Measurements from ENCODE around the gene CD72.
"Not testable (repeated sequence)": the region's sequence is repeated elsewhere in the genome, so short reads cannot be mapped to it uniquely, and the experiment has no call there.

CD72 gene

DNA sequence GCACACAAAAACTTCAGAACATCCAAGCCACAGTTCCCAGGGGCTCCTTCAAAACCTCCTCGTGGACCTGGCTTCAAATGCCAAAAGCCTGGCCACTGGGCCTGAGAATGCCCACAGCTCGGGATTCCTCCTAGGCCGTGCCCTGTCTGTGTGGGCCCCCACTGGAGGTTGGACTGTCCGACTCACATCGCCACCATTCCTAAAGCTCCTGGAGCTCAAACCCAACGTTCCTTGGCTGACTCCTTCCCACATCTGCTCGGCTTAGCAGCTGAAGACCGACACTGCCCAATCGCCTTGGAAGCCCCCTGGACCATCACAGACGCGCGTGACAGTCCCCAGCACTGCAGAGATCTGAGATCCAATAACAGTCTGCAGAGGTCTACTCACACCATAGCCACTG is 24.8 kb upstream of the CD72 start:
- peaks cover 40 to 44% of the 10 kb centered on the region in 2 donors for H3K4me1 Mint-ChIP-seq (ENCODE audit: low read depth in 2 of 2)
- ATAC-seq (replicated peaks) (no peak), DNase-seq (no peak)
- peaks cover 30% of the 10 kb centered on the region for H3K36me3 Mint-ChIP-seq (ENCODE audit: insufficient read depth)
- H3K27me3 Mint-ChIP-seq, result no peaks in the 10 kb centered on the region
- no peak overlapping the region for H3K4me3 Mint-ChIP-seq
- H3K9me3 Mint-ChIP-seq, result no peaks in the 10 kb centered on the region
- no peak overlapping the region for H3K27ac Mint-ChIP-seq

DNA sequence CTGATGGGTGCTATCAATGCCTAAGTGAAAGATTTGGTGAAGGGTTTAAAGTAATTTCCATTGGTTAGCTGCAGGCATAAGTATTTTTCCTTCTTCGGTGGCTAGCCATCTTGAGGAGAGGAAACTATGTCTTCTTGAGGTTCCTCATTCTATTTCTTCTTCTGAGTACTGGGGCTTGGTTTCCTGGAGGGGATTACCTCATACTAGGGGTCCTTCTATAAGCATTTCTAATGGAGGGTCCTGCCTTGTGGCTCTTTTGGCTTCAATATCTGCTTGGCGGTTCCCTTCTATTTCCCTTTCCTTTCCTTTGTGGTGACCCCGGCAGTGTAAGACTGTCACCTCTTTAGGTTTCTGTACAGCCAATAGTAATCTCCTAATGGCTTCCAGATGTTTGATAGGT is 23.3 kb upstream of the CD72 start:
- peaks cover 14% of the 10 kb centered on the region for H3K36me3 Mint-ChIP-seq (ENCODE audit: insufficient read depth)
- H3K27ac Mint-ChIP-seq, result peak overlapping the region in 1 of 2 donors; percentile 55
- not testable (repeated sequence) for DNase-seq; H3K27me3 Mint-ChIP-seq; H3K9me3 Mint-ChIP-seq; ATAC-seq (replicated peaks); H3K4me3 Mint-ChIP-seq
- peaks cover 46 to 48% of the 10 kb centered on the region in 2 donors for H3K4me1 Mint-ChIP-seq (ENCODE audit: low read depth in 2 of 2)

DNA sequence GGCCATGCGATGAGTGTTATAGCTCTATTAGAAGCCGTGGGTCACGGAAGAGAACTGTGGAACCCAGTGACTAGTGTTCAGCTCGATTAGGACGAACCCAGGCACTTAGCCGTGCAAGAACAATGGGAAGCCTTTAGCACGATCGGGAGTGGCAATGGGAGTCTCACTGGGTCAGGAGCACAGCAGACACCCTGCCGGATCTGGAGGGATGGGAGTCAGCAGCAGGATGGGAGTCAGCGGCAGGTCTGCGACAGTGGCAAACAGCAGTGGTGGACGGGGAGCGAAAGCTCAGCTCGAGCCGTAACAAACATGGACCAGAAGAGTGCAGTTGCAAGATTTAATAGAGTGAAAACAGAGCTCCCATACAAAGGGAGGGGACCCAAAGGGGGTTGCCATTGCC is 22.2 kb upstream of the CD72 start:
- H3K4me3 Mint-ChIP-seq; H3K27ac Mint-ChIP-seq; H3K36me3 Mint-ChIP-seq (ENCODE audit: insufficient read depth); DNase-seq; ATAC-seq (replicated peaks); H3K9me3 Mint-ChIP-seq; H3K27me3 Mint-ChIP-seq: not testable (repeated sequence)
- H3K4me1 Mint-ChIP-seq (ENCODE audit: low read depth in 2 of 2), result peaks cover 47 to 49% of the 10 kb centered on the region in 2 donors

DNA sequence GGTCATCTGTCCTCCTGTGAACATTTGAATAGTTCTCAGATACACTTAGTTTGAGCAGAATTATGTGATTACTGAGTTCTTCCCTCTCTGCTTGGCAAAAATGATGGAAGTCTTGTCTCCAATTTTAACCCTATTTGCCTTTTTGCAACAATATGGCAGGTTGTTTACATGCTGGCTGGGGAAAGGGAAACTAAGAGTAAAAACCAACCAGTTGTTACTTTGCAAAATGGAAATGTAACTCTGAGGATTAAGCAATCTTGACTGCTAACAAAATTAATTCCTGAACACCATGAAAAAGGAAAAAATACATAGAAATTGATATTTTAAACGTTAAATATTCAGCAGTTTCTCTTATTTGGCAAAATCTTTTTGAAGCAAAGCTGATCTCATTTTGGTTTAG is 21.4 kb upstream of the CD72 start:
- Mint-ChIP-seq H3K9me3 (no peaks in the 10 kb centered on the region), H3K27ac (peak overlapping the region; percentile 89 to 92), H3K27me3 (no peaks in the 10 kb centered on the region), H3K4me3 (peak overlapping the region; percentile 21 to 54), H3K4me1 (ENCODE audit: low read depth in 2 of 2) (peaks cover 50 to 57% of the 10 kb centered on the region in 2 donors), H3K36me3 (ENCODE audit: insufficient read depth) (peaks cover 6% of the 10 kb centered on the region)
- DNase-seq (no peak), ATAC-seq (replicated peaks) (no peak)

DNA sequence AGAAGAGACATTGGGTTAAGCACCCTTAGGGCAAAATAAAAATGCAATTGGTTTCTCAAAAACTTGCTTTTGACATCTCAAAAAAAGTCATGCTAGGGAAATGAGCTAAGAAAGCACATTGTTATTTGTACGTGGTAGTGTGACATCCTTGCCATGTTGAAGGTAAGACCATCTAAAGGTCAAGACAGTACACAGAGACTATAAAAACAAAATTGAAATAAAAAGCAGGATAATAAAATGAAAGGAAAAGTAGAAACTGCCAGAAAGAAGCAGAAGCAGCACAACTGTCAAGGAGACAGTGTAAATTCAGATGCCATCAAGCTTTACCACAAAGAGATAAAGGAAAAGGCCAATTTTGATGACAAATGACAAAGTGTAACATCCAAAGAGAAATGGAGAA is 21.0 kb upstream of the CD72 start:
- not testable (repeated sequence) for DNase-seq; H3K9me3 Mint-ChIP-seq; H3K36me3 Mint-ChIP-seq (ENCODE audit: insufficient read depth); H3K27me3 Mint-ChIP-seq
- Mint-ChIP-seq H3K4me1 (ENCODE audit: low read depth in 2 of 2) (peaks cover 49 to 59% of the 10 kb centered on the region in 2 donors), H3K4me3 (peak overlapping the region; percentile 21 to 54), H3K27ac (peak overlapping the region; percentile 89 to 92)
- ATAC-seq (replicated peaks), result peak; percentile 64

DNA sequence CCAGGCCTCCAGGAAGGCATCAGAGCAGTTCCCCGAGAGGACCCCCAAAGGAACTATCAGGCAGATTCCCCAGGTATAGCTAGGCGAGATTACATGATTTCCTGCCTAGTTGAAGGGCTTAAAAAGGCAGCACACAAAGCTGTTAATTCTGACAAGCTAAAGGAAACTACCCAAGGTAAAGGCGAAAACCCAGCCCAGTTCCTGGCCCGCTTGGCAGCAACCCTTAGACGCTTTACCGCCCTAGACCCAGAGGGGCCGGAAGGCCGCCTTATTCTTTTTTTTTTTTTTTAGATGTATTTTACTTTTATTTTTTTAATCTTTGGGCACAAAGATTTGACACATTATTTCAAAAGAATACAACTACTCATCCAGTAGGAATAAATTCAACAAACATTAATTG is 20.5 kb upstream of the CD72 start:
- not testable (repeated sequence) for H3K36me3 Mint-ChIP-seq (ENCODE audit: insufficient read depth); H3K27me3 Mint-ChIP-seq; H3K9me3 Mint-ChIP-seq
- peak; percentile 85 for ATAC-seq (replicated peaks)
- DNase-seq, result peak in 1 of 3 experiments; percentile 37
- Mint-ChIP-seq H3K27ac (peak overlapping the region; percentile 89 to 92), H3K4me1 (ENCODE audit: low read depth in 2 of 2) (peaks cover 49 to 59% of the 10 kb centered on the region in 2 donors), H3K4me3 (peak overlapping the region; percentile 54 to 65)

DNA sequence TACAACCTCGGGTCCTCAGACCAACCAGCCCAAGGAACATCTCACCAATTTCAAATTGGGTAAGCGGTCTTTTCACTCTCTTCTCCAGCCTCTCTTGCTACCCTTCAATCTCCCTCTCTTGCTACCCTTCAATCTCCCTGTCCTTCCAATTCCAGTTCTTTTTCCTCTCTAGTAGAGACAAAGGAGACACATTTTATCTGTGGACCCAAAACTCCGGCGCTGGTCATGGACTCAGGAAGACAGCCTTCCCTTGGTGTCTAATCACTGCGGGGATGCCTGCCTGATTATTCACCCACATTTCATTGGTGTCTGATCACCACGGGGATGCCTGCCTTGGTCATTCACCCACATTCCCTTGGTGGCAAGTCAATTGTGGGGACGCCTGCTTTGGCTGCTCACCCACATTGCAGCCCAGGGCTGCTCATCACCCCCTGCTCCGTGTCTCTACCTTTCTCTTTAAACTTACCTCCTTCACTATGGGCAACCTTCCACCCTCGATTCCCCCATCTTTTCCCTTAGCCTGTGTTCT is 19.3 kb upstream of the CD72 start:
- not testable (repeated sequence) for DNase-seq; H3K9me3 Mint-ChIP-seq; ATAC-seq (replicated peaks); H3K27me3 Mint-ChIP-seq; H3K36me3 Mint-ChIP-seq (ENCODE audit: insufficient read depth)
- Mint-ChIP-seq H3K4me3 (peak overlapping the region; percentile 54 to 65), H3K4me1 (ENCODE audit: low read depth in 2 of 2) (peaks cover 49 to 53% of the 10 kb centered on the region in 2 donors), H3K27ac (peak overlapping the region; percentile 89 to 92)

DNA sequence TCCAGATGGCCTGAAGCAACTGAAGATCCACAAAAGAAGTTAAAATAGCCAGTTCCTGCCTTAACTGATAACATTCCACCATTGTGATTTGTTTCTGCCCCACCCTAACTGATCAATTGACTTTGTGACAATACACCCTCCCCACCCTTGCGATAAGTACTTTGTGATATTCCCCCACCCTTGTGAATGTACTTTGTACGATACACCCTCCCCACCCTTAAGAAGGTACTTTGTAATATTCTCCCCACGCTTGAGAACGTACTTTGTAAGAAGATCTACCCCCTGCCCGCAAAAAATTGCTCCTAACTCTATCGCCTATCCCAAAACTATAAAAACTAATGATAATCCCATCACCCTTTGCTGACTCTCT is 18.6 kb upstream of the CD72 start:
- not testable (repeated sequence) for ATAC-seq (replicated peaks); DNase-seq; H3K36me3 Mint-ChIP-seq (ENCODE audit: insufficient read depth); H3K9me3 Mint-ChIP-seq; H3K27me3 Mint-ChIP-seq
- peak overlapping the region; percentile 89 to 92 for H3K27ac Mint-ChIP-seq
- H3K4me3 Mint-ChIP-seq, result peak overlapping the region in 1 of 2 donors; percentile 54
- H3K4me1 Mint-ChIP-seq (ENCODE audit: low read depth in 2 of 2), result peaks cover 48 to 53% of the 10 kb centered on the region in 2 donors

DNA sequence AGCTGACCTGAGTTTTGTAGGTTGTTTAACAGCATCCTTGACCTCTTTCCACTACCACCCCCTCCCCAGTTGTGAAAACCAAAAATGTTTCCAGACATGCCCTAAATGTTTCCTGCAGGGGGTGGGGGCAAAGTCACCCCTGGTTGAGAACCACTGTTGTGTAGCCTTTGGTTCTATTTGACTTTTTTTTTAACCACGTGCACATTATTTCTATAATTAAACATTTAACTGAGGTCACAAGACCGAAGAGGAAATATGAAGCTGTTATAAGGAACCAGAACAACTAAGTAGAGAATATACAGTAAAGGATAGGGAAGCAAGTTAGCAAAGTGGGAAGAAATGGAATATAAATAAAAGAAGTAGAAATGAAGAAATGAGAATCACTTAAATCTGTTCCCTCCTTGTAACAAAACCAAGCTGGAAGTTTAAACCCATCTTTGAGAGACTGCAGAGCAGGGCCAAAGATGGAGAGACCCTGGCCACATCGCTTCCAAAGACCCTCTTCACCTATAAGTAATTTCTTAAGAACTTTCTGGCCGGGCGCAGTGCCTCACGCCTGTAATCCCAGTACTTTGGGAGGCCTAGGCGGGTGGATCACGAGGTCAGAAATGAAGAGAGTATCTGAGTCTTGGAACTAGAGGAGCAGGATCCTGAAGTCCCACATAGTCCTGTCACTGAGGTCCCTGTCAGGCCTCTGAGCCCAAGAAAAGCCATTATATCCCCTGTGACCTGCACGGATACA is 18.1 kb upstream of the CD72 start:
- H3K4me1 Mint-ChIP-seq (ENCODE audit: low read depth in 2 of 2), result peaks cover 48 to 53% of the 10 kb centered on the region in 2 donors
- peak overlapping the region; percentile 89 to 92 for H3K27ac Mint-ChIP-seq
- H3K9me3 Mint-ChIP-seq, result no peaks in the 10 kb centered on the region

DNA sequence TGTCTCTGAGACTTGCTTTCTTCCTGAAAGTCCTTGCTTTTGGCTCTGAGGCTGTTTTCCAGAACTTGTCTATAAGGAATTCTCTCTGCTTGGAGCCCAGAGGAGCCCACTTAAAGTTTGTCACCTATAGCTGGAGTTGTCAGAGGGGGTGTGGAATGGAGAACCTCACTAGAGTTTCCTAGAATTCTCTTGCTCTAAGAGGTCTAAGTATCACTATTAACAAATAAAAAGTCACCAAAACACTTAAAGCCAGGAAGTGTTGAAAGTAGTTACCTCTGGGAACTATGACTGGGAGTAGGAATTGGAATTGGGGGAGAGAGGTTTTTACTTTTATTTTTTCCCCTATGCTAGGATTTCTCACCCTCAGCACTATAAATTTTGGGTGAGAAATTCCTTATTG is 17.5 kb upstream of the CD72 start:
- Mint-ChIP-seq H3K27ac (peak overlapping the region; percentile 89 to 92), H3K4me3 (peak overlapping the region in 1 of 2 donors; percentile 54), H3K4me1 (ENCODE audit: low read depth in 2 of 2) (peaks cover 45 to 53% of the 10 kb centered on the region in 2 donors), H3K36me3 (ENCODE audit: insufficient read depth) (peaks cover 2% of the 10 kb centered on the region), H3K9me3 (no peaks in the 10 kb centered on the region), H3K27me3 (no peaks in the 10 kb centered on the region)
- ATAC-seq (replicated peaks) (no peak), DNase-seq (no peak)

More for the DNA sequence above, 18.1 kb upstream of the CD72 start:
- no peaks in the 10 kb centered on the region for H3K27me3 Mint-ChIP-seq
- H3K36me3 Mint-ChIP-seq (ENCODE audit: insufficient read depth), result peaks cover 2% of the 10 kb centered on the region
- H3K4me3 Mint-ChIP-seq, result peak overlapping the region; percentile 31 to 54
- peak; percentile 16 for ATAC-seq (replicated peaks)
- no peak for DNase-seq

DNA sequence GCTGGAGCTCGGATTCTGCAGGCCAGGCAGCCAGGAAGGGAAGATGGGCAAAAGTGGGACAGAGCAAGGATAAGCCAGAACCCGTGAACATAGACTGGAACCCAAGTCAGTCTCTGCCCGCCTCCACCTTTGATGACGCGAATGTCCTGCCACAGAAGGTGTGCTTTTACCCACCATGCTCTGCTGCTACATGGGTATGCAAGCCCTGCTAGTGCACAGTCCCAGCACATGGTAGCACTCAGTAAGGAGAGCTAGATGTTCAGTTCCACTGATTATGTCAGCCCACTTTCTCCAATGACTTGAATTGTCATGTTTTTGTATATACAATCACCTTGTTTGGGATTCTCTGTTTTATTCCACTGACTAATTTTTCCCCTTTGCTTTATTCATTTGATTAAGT is 11.4 kb upstream of the CD72 start:
- H3K27ac Mint-ChIP-seq, result no peak overlapping the region
- no peaks in the 10 kb centered on the region for H3K9me3 Mint-ChIP-seq
- no peak for ATAC-seq (replicated peaks)

DNA sequence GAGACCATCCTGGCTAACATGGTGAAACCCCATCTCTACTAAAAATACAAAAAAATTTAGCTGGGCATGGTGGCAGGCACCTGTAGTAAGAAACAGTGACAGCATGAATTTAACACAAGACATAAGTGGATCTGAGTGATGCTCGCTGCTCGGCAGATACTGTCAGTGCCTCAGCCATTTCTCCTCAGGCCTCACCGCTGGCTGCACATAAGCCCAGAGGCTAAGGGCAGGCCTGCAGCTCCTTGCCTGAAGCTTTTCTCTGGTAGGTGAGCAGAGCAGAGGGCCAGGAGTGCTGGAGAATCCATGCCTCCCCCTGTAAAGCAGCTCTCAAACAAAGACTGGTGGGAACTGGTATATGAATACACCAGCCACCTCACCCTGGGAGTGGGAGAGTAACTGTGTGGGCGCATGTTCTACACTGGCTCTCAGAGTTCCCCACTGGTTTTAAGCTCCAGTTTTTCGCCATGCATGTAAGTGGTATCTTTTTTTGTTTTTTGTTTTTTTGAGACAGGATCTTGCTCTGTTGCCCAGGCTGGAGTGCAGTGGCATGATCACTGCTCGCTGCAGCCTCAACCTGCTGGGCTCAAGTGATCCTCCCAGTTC is 10.3 kb upstream of the CD72 start:
- no peak overlapping the region for H3K27ac Mint-ChIP-seq

More for the DNA sequence above, 11.4 kb upstream of the CD72 start:
- no peaks in the 10 kb centered on the region for H3K36me3 Mint-ChIP-seq (ENCODE audit: insufficient read depth)
- peaks cover 5 to 7% of the 10 kb centered on the region in 2 donors for H3K4me1 Mint-ChIP-seq (ENCODE audit: low read depth in 2 of 2)
- no peak for DNase-seq
- no peak overlapping the region for H3K4me3 Mint-ChIP-seq
- no peaks in the 10 kb centered on the region for H3K27me3 Mint-ChIP-seq

DNA sequence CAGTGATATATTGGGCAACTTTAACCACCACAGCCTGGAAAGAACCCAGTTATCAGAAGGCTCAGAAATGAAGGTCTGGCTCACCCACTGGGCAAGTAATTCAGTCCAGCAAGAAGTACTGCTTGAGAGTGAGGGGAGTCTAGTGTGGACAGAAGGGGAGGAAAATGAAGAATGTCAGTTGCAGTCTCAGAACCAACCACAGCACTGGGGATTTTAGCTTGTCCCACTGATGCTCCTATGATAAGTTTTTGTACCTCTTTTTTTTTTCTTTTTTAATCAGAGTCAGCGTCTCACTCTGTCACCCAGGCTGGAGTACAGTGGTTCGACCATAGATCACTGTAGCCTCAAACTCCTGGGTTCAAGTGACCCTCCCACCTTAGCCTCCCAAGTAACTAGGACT is 9.4 kb upstream of the CD72 start:
- H3K27ac Mint-ChIP-seq, result peak overlapping the region; percentile 2 to 35
- DNase-seq (no peak), ATAC-seq (replicated peaks) (no peak)
- H3K4me3 Mint-ChIP-seq, result no peak overlapping the region
- H3K27me3 Mint-ChIP-seq, result no peaks in the 10 kb centered on the region
- H3K36me3 Mint-ChIP-seq (ENCODE audit: insufficient read depth), result no peaks in the 10 kb centered on the region
- peaks cover 4 to 6% of the 10 kb centered on the region in 2 donors for H3K4me1 Mint-ChIP-seq (ENCODE audit: low read depth in 2 of 2)
- H3K9me3 Mint-ChIP-seq, result no peaks in the 10 kb centered on the region

More for the DNA sequence above, 10.3 kb upstream of the CD72 start:
- Mint-ChIP-seq H3K27me3 (no peaks in the 10 kb centered on the region), H3K9me3 (no peaks in the 10 kb centered on the region), H3K36me3 (ENCODE audit: insufficient read depth) (no peaks in the 10 kb centered on the region), H3K4me1 (ENCODE audit: low read depth in 2 of 2) (peaks cover 4 to 6% of the 10 kb centered on the region in 2 donors), H3K4me3 (no peak overlapping the region)
- DNase-seq (no peak), ATAC-seq (replicated peaks) (no peak)

DNA sequence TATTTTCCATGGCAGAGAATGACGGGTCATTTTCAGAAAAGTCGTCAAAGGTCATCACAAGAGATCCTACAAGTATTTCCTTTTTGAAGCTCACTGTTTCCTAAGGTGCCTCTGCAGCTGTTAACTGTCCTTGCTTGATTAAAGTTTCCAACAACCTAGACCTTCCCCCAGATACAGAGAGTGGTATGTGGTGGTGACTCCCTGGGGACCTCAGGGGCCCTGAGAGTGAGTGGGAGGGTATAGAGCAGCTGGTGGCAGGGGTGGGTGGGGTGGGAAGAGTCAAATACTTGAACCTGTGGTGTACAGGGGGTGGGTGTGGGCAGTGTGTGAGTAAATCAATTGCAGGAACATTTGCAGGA is 1.6 kb upstream of the CD72 start:
- no peaks in the 10 kb centered on the region for H3K27me3 Mint-ChIP-seq
- ATAC-seq (replicated peaks) (peak; percentile 24), DNase-seq (no peak)
- peak overlapping the region; percentile 88 to 89 for H3K4me3 Mint-ChIP-seq
- peaks cover 41 to 44% of the 10 kb centered on the region in 2 donors for H3K4me1 Mint-ChIP-seq (ENCODE audit: low read depth in 2 of 2)
- H3K9me3 Mint-ChIP-seq, result no peaks in the 10 kb centered on the region
- H3K27ac Mint-ChIP-seq, result peak overlapping the region; percentile 97 to 98
- peaks cover 4% of the 10 kb centered on the region for H3K36me3 Mint-ChIP-seq (ENCODE audit: insufficient read depth)
